GM13976 (cell line): Measurements from ENCODE around the gene SPDYA.
"Not testable (repeated sequence)": the region's sequence is repeated elsewhere in the genome, so short reads cannot be mapped to it uniquely, and the experiment has no call there.

ENCODE experiments used
- DNase-seq: peaks from one replicate; pipeline ENCODE4 v3.0.0; 2012; ENCODE audit warnings: low spot score
- CTCF ChIP-seq: IDR thresholded peaks from 2 replicates; pipeline ENCODE4 v1.5.1; 2012; ENCODE audit warnings: borderline replicate concordance, mild to moderate bottlenecking; ENCODE audit not compliant: insufficient read depth; ENCODE audit errors: extremely low read depth, missing control alignments, control extremely low read depth
- in situ Hi-C: fragments of 300-500 bp; cut with MboI; formaldehyde crosslinking; loops from one replicate; pipeline ENCODE4 v1.12.0; 2022; ENCODE audit warnings: low sequenced_read_pairs, mixed read lengths, inconsistent platforms; ENCODE audit not compliant: unreplicated experiment

Gene SPDYA

GRCh38 chr2:28768952-28769351 lies 41.7 kb upstream of the SPDYA start:
- TF ChIP-seq CTCF: no peak
- in situ Hi-C loops: no loop called here
- no peak for DNase-seq

DNA sequence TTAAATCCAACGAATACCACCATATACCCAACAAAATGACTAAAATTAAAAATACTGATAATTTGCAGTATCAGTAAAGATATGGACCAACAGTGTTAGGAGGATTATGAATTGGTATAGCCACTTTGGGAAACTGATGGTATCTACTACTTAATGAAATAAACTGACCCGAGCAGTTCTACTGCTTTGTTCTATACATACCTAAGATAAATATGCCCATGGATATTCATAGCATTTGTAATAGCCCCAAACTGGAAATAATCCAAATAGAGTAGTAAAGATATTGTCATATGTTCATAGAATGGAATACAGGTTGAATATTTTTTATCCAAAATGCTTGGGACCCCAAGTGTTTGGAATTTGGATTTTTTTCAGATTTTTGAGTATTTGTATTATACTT lies 38.3 kb upstream of the SPDYA start:
- in situ Hi-C loops: no loop called here
- DNase-seq: no peak
- TF ChIP-seq CTCF: no peak

- TF ChIP-seq CTCF: no peak
- no peak for DNase-seq
- in situ Hi-C loops: no loop called here
Measured at GRCh38 chr2:28776471-28776870, 34.2 kb upstream of the SPDYA start.

- in situ Hi-C loops: no loop called here
- DNase-seq: no peak
- TF ChIP-seq CTCF: no peak
Measured at GRCh38 chr2:28778392-28778791, 32.2 kb upstream of the SPDYA start.

- in situ Hi-C loops: no loop called here
- TF ChIP-seq CTCF: no peak
- no peak for DNase-seq
Measured at GRCh38 chr2:28779001-28779400, 31.6 kb upstream of the SPDYA start.

DNA sequence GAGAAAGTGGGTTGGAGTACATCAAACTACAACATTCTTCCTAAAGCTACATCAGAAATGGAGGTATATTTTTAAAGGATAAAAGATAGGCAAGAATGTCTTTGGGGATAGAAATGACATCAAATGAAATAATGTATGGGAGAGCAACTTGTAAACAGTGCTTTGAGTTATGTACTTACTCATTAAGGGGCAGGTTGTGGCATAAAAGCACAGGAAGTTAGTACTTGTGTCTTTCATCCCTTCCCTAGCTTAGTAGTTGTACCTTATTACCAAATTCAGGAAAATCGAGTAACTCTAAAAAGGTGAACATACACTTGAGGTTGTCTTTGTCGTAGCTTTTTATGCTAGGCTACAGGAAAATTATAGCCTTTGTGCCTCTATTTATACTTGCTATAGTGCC lies 30.1 kb upstream of the SPDYA start:
- no peak for DNase-seq
- in situ Hi-C loops: no loop called here
- no peak for TF ChIP-seq CTCF

GRCh38 chr2:28782423-28782822 lies 28.2 kb upstream of the SPDYA start:
- TF ChIP-seq CTCF: no peak
- DNase-seq: no peak
- in situ Hi-C loops: no loop called here

DNA sequence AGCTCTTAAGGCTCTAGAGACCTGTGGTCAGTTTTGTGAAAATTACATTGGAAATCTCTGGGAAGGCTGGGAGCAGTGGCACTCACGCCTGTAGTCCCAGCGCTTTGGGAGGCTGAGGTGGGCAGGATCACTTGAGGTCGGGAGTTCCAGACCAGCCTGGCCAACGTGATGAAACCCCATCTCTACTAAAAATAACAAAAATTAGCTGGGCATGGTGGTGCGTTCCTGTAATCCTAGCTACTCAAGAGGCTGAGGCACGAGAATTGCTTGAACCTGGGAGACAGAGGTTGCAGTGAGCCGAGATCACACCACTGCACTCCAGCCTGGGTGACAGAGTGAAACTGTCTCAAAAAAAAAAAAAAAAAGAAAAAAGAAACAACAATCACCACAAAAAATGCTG lies 26.1 kb upstream of the SPDYA start:
- in situ Hi-C loops, DNase-seq: not testable (repeated sequence)
